NB4 (cell line): ENCODE measurements around the gene MPP2.

Source experiments
- MYC ChIP-seq: IDR thresholded peaks from 2 replicates; pipeline ENCODE4 v1.6.1; 2011; ENCODE audit warnings: low read depth, low read length
- POLR2A ChIP-seq: IDR thresholded peaks from 2 replicates; pipeline ENCODE4 v1.6.1; 2011; ENCODE audit warnings: mild to moderate bottlenecking; ENCODE audit not compliant: insufficient read length; ENCODE audit errors: extremely low read depth
- TF ChIP-seq, protein P1 (sequence below): IDR thresholded peaks from one replicate; pipeline ENCODE4 v1.5.1; 2012; ENCODE audit warnings: low read depth, low read length
- TF ChIP-seq, protein P2 (sequence below): IDR thresholded peaks from 2 replicates; pipeline ENCODE4 v1.6.1; 2011; ENCODE audit warnings: low read depth, low read length

DNA sequence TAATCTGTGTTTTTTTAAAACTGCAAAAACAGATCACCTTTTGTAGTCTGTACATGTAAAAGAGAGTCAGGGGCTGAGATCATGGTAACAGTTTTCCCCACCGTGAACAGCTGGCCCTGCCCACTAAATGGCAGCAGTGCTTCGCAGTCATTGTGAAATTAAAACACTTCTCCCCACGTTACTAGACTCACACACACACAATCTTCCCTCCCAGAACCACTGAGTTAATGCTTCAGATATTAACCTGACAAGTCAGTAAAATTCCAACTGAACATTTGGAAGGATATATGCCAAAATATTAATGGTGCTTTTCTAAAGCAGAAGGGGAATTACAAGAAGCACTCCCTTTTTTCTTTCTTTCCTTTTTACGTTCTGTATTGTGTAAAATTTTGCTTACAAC lies 61.6 kb downstream of the MPP2 start:
- TF ChIP-seq, protein P1, sequence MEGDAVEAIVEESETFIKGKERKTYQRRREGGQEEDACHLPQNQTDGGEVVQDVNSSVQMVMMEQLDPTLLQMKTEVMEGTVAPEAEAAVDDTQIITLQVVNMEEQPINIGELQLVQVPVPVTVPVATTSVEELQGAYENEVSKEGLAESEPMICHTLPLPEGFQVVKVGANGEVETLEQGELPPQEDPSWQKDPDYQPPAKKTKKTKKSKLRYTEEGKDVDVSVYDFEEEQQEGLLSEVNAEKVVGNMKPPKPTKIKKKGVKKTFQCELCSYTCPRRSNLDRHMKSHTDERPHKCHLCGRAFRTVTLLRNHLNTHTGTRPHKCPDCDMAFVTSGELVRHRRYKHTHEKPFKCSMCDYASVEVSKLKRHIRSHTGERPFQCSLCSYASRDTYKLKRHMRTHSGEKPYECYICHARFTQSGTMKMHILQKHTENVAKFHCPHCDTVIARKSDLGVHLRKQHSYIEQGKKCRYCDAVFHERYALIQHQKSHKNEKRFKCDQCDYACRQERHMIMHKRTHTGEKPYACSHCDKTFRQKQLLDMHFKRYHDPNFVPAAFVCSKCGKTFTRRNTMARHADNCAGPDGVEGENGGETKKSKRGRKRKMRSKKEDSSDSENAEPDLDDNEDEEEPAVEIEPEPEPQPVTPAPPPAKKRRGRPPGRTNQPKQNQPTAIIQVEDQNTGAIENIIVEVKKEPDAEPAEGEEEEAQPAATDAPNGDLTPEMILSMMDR: no peak
- TF ChIP-seq POLR2A (no peak), MYC (no peak)
- TF ChIP-seq, protein P2, sequence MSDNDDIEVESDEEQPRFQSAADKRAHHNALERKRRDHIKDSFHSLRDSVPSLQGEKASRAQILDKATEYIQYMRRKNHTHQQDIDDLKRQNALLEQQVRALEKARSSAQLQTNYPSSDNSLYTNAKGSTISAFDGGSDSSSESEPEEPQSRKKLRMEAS: no peak
